Activated naive CD8-positive, alpha-beta T cell (primary cell): ENCODE results near the gene KIF25.
"Not testable (repeated sequence)": the region's sequence is repeated elsewhere in the genome, so short reads cannot be mapped to it uniquely, and the experiment has no call there.

Experiments used
- H3K27ac Mint-ChIP-seq: one replicate; pipeline ENCODE4 v1.8.0; 2021; ENCODE audit warnings: mixed read lengths
- H3K27me3 Mint-ChIP-seq: one replicate; pipeline ENCODE4 v1.8.0; 2021; ENCODE audit warnings: mixed read lengths
- H3K36me3 Mint-ChIP-seq: one replicate; pipeline ENCODE4 v1.8.0; 2021; ENCODE audit warnings: mixed read lengths
- H3K4me1 Mint-ChIP-seq: one replicate; pipeline ENCODE4 v1.8.0; 2021; ENCODE audit warnings: low read depth, mixed read lengths
- H3K4me3 Mint-ChIP-seq: one replicate; pipeline ENCODE4 v1.8.0; 2021; ENCODE audit warnings: mild to moderate bottlenecking, mixed read lengths
- H3K9me3 Mint-ChIP-seq: one replicate; pipeline ENCODE4 v1.8.0; 2021; ENCODE audit warnings: low read depth, mixed read lengths

The KIF25 gene

GRCh38 chr6:167966540-167966905, 30.9 kb upstream of the KIF25 start:
- peaks cover 4% of the 10 kb centered on the region for H3K36me3 Mint-ChIP-seq

GRCh38 chr6:167968091-167968490, 29.4 kb upstream of the KIF25 start:
- Mint-ChIP-seq H3K27ac (no peak overlapping the region), H3K4me3 (no peak overlapping the region), H3K36me3 (peaks cover 3% of the 10 kb centered on the region), H3K4me1 (no peaks in the 10 kb centered on the region), H3K27me3 (no peaks in the 10 kb centered on the region), H3K9me3 (no peaks in the 10 kb centered on the region)

More at GRCh38 chr6:167966540-167966905, 30.9 kb upstream of the KIF25 start:
- Mint-ChIP-seq H3K9me3 (no peaks in the 10 kb centered on the region), H3K27ac (no peak overlapping the region), H3K4me1 (no peaks in the 10 kb centered on the region), H3K4me3 (no peak overlapping the region), H3K27me3 (no peaks in the 10 kb centered on the region)

GRCh38 chr6:167970230-167970629, 27.2 kb upstream of the KIF25 start:
- no peak overlapping the region for H3K4me3 Mint-ChIP-seq
- no peaks in the 10 kb centered on the region for H3K4me1 Mint-ChIP-seq
- H3K9me3 Mint-ChIP-seq = no peaks in the 10 kb centered on the region
- H3K36me3 Mint-ChIP-seq = peaks cover 3% of the 10 kb centered on the region
- H3K27me3 Mint-ChIP-seq = peaks cover 2% of the 10 kb centered on the region
- H3K27ac Mint-ChIP-seq = no peak overlapping the region

- Mint-ChIP-seq H3K27ac (no peak overlapping the region), H3K4me3 (no peak overlapping the region), H3K9me3 (no peaks in the 10 kb centered on the region), H3K36me3 (no peaks in the 10 kb centered on the region), H3K27me3 (peaks cover 2% of the 10 kb centered on the region), H3K4me1 (no peaks in the 10 kb centered on the region)
These were observed 25.3 kb upstream of the KIF25 start for GRCh38 chr6:167972193-167972592.

- H3K36me3 Mint-ChIP-seq = no peaks in the 10 kb centered on the region
- H3K27me3 Mint-ChIP-seq = peaks cover 2% of the 10 kb centered on the region
- H3K4me3 Mint-ChIP-seq = no peak overlapping the region
- no peaks in the 10 kb centered on the region for H3K4me1 Mint-ChIP-seq
- no peak overlapping the region for H3K27ac Mint-ChIP-seq
- H3K9me3 Mint-ChIP-seq = no peaks in the 10 kb centered on the region
These were observed 24.2 kb upstream of the KIF25 start for GRCh38 chr6:167973148-167973885.

GRCh38 chr6:167974640-167975344, 22.7 kb upstream of the KIF25 start:
- Mint-ChIP-seq H3K9me3 (no peaks in the 10 kb centered on the region), H3K36me3 (no peaks in the 10 kb centered on the region), H3K4me1 (no peaks in the 10 kb centered on the region), H3K27ac (no peak overlapping the region), H3K27me3 (peaks cover 2% of the 10 kb centered on the region), H3K4me3 (no peak overlapping the region)

GRCh38 chr6:167975458-167975857, 22.0 kb upstream of the KIF25 start:
- peaks cover 5% of the 10 kb centered on the region for H3K27me3 Mint-ChIP-seq
- no peaks in the 10 kb centered on the region for H3K36me3 Mint-ChIP-seq
- no peaks in the 10 kb centered on the region for H3K9me3 Mint-ChIP-seq

GRCh38 chr6:167976116-167976657, 21.3 kb upstream of the KIF25 start:
- H3K27ac Mint-ChIP-seq, H3K36me3 Mint-ChIP-seq, H3K4me3 Mint-ChIP-seq, H3K4me1 Mint-ChIP-seq, H3K9me3 Mint-ChIP-seq, H3K27me3 Mint-ChIP-seq: not testable (repeated sequence)

More at GRCh38 chr6:167975458-167975857, 22.0 kb upstream of the KIF25 start:
- no peaks in the 10 kb centered on the region for H3K4me1 Mint-ChIP-seq
- H3K27ac Mint-ChIP-seq = no peak overlapping the region
- H3K4me3 Mint-ChIP-seq = no peak overlapping the region

GRCh38 chr6:167976708-167977107, 20.8 kb upstream of the KIF25 start:
- Mint-ChIP-seq H3K4me3 (no peak overlapping the region), H3K27me3 (peaks cover 5% of the 10 kb centered on the region), H3K4me1 (no peaks in the 10 kb centered on the region), H3K27ac (no peak overlapping the region), H3K36me3 (no peaks in the 10 kb centered on the region), H3K9me3 (no peaks in the 10 kb centered on the region)

GRCh38 chr6:167977717-167978467, 19.6 kb upstream of the KIF25 start:
- H3K4me3 Mint-ChIP-seq = no peak overlapping the region
- no peaks in the 10 kb centered on the region for H3K4me1 Mint-ChIP-seq
- no peaks in the 10 kb centered on the region for H3K9me3 Mint-ChIP-seq
- H3K27ac Mint-ChIP-seq = no peak overlapping the region
- no peaks in the 10 kb centered on the region for H3K36me3 Mint-ChIP-seq
- H3K27me3 Mint-ChIP-seq = peaks cover 5% of the 10 kb centered on the region

GRCh38 chr6:167978607-167979006, 18.9 kb upstream of the KIF25 start:
- H3K36me3 Mint-ChIP-seq = no peaks in the 10 kb centered on the region
- H3K4me3 Mint-ChIP-seq = no peak overlapping the region
- H3K27ac Mint-ChIP-seq = no peak overlapping the region
- peaks cover 5% of the 10 kb centered on the region for H3K27me3 Mint-ChIP-seq
- no peaks in the 10 kb centered on the region for H3K9me3 Mint-ChIP-seq
- no peaks in the 10 kb centered on the region for H3K4me1 Mint-ChIP-seq

- no peak overlapping the region for H3K4me3 Mint-ChIP-seq
- no peaks in the 10 kb centered on the region for H3K9me3 Mint-ChIP-seq
- no peaks in the 10 kb centered on the region for H3K4me1 Mint-ChIP-seq
- peaks cover 4% of the 10 kb centered on the region for H3K27me3 Mint-ChIP-seq
- H3K36me3 Mint-ChIP-seq = no peaks in the 10 kb centered on the region
- H3K27ac Mint-ChIP-seq = no peak overlapping the region
These were observed 17.9 kb upstream of the KIF25 start for GRCh38 chr6:167979436-167980139.

- H3K27me3 Mint-ChIP-seq = peaks cover 2% of the 10 kb centered on the region
- no peaks in the 10 kb centered on the region for H3K9me3 Mint-ChIP-seq
- H3K4me1 Mint-ChIP-seq = no peaks in the 10 kb centered on the region
- no peaks in the 10 kb centered on the region for H3K36me3 Mint-ChIP-seq
- no peak overlapping the region for H3K4me3 Mint-ChIP-seq
- no peak overlapping the region for H3K27ac Mint-ChIP-seq
These were observed 16.4 kb upstream of the KIF25 start for GRCh38 chr6:167980911-167981580.

GRCh38 chr6:167981916-167982462, 15.5 kb upstream of the KIF25 start:
- H3K27ac Mint-ChIP-seq = no peak overlapping the region
- H3K36me3 Mint-ChIP-seq = no peaks in the 10 kb centered on the region
- no peaks in the 10 kb centered on the region for H3K9me3 Mint-ChIP-seq
- no peaks in the 10 kb centered on the region for H3K4me1 Mint-ChIP-seq
- peaks cover 2% of the 10 kb centered on the region for H3K27me3 Mint-ChIP-seq
- no peak overlapping the region for H3K4me3 Mint-ChIP-seq
